Measurements from ENCODE around the gene ZNF443.
"Not testable (repeated sequence)": the region's sequence is repeated elsewhere in the genome, so short reads cannot be mapped to it uniquely, and the experiment has no call there.

ZNF443 gene

DNA sequence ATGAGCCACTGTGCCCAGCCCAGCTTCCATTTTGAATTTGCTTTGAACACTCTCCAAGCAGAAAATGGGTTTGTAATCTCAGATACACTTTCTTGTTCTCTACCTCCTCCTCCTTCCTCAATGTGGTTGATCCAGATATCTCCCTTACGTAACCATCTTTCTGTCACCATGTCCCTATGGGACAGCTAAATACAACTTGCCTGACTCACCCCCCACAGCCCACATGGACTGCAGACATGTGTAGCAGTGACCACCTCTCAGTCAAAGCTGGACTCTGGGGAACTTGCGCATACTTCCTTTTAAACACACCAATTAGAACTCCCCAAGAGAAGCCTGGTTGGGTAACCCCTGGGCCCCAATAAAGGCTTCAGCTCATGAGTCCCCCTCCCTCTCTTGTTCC, 28.9 kb downstream of the ZNF443 start:
- no peak for DNase-seq

DNA sequence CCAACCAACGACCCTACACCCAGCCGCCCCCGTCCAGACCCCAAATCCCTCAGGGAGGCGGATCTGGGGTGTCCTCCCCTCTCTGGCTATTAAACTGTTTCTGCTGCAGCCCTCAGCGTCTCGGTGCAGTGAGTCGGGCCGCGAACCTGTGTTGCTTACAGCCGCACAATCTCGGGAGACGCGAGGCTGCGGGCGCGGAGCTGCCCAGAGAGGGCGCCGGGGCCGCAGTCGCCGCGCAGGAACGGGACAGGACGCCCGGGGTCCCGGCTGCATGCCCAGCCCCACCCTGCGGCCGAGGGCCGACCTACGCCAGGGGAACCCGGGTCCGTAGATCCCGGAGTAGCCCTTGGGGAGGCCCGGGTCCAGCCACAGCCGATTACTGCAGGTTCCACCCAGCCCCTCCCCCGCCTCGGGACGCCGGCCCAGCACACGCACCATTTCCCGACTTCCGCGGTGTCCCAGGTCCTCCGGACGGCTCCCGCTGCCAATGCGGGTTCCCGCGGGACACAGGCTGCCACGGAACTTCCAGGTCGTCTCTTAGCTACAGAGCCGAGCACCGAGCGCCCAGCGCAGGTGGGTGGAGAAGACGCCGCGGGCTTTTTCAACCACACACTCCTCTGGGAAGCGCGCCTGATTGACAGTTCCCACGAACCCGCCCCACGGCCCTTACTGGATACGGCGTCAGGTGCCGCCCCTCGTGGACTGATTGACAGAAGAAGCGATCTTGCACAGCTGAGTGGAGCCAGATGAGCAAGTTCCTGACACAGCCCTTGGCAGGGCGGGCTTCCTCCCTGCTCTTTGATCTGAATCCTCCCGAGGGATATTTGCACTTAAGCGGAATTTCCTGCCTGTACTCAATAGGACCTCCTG, 40.0 kb downstream of the ZNF443 start, which contains the start of gene ZNF799:
TSS of gene ZNF799 (minus strand) at position 639 of the 870 bp plus-strand sequence. CDS start at position 438, 201 bp downstream.
- DNase-seq: peak; percentile 94

DNA sequence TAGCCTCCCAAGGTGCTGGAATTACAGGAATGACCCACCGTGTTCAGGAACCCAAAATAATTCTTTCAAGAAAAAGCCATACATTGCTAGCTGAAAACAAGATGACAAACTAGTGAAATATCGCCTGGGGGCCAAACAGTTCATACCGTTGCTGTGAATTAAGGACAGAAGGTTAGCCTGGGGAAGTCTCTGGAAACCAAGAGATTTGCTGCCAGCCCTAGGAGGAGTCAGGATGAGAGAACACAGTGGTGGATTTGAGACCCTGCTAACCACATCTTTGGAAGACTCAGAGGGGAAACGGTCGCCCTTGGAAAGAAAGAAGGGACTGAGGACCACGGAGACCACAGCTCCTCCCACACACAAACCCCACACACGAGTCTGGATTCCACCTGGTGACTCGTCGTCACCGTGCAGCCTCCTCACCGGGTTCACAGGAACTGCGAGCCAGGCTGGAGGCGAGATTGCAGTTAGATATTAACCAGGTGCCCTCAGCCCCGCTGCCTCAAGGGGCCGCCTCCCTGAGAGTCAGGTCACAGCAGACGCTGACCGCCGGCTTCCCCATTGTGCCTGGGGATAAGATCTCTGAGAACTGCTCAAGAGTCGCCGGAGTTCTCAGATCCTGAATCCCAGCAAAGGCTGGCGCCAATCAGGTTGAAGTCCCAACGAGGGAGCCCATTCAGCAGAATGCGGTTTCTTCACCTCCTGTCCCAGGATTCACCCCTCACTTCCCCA, 40.8 kb downstream of the ZNF443 start:
- not testable (repeated sequence) for DNase-seq

DNA sequence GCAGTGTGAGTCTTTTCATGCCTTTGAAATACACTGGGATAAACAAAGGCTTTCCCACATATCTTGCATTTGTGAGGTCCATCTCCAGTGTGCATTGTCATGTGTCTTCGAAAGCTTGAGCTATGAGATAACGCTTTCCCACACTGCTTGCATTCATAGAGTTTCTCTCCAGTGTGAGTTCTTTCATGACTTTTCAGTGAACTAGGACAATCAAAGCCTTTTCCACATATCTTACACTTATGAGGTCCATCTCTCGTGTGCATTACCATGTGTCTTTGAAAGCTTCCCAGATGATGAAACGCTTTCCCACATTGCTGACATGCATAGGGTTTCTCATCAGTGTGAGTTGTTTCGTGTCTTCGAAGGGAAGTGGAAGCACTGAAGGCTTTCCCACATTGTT, 49.7 kb downstream of the ZNF443 start:
- DNase-seq: not testable (repeated sequence)

DNA sequence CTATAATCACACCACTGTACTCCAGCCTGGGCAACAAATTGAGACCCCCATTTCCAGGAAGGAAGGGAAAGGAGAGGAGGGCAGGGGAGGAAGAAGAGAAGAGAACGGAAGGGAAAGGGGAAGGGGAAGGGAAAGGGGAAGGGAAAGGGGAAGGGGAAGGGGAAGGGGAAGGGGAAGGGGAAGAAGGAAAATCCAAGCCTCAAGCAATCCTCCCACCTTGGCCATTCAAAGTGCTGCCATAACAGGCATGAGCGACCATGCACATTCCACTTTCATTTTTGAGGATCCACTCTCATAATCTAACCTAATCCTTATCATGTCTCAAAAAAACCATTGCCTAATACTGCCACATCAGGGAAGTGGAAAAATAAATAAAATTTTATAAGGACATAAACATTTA, 54.5 kb downstream of the ZNF443 start:
- not testable (repeated sequence) for DNase-seq

DNA sequence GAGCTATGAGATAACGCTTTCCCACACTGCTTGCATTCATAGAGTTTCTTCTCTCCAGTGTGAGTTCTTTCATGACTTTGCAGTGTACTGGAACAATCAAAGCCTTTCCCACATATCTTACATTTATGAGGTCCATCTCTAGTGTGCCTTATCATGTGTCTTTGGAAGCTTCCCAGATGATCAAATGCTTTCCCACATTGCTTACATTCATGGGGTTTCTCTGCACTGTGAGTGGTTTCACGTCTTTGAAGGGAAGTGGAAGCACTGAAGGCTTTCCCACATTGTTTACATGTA, 60.4 kb downstream of the ZNF443 start:
- no peak for DNase-seq

DNA sequence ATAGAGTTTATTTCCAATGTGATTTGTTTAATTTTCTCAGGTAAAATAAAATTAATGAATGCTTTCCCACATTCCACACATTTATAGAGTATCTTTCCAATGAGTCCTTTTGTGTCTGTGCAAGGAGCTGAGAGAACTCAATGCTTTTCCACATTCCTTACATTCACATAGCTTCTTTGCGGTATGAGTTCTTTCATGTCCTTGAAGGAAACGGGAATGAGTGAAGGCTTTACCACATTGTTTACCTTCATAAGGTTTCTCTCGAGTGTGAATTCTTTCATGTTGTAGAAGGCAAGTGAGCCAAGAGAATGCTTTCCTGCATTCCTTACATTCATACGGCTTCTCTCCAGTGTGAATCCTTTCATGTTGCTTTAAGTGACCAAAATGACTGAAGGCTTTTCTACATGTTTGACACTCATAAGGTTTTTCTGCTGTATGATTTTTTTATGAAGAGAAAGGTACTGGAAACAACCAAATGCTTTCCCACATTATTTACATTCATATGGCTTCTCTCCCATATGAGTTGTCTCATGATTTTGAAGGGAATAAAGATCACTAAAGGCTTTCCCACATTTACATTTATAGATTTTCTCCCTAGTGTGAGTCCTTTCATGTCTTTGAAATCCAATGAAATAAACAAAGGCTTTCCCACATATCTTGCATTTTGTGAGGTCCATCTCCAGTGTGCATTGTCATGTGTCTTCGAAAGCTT, 60.9 kb downstream of the ZNF443 start:
- no peak for DNase-seq
